Stomach (tissue), 4 donors: ENCODE measurements around the gene SEMA3D.

Experiments used
- EP300 ChIP-seq: sonication (generic); formaldehyde crosslinking; IDR thresholded peaks from one replicate; pipeline ENCODE4 v1.6.1; 2017; ENCODE audit warnings: antibody characterized with exemption
- POLR2A ChIP-seq, 4 donors: fragments of 450-650 bp; IDR thresholded peaks; one replicate each; pipeline ENCODE4 v1.6.1; 2016; ENCODE audit warnings: antibody characterized with exemption in 4 of 4, control low read depth in 2 of 4, mild to moderate bottlenecking in 1 of 4, moderate library complexity in 1 of 4
- POLR2AphosphoS5 ChIP-seq, 3 donors: sonication (generic); formaldehyde crosslinking; IDR thresholded peaks; one replicate each; pipeline ENCODE4 v1.6.1; 2016; ENCODE audit warnings: antibody characterized with exemption in 3 of 3
- TF ChIP-seq, protein P1 (sequence below), 7 experiments: fragments of 450-650 bp in 4 of 7; fragments of 200-600 bp in 3 of 7; sonication (generic) in 3 of 7; IDR thresholded peaks; one replicate each; pipeline ENCODE4 v1.5.1; 2016 to 2019; ENCODE audit warnings: antibody characterized with exemption in 7 of 7, control low read depth in 2 of 7, mild to moderate bottlenecking in 1 of 7

DNA sequence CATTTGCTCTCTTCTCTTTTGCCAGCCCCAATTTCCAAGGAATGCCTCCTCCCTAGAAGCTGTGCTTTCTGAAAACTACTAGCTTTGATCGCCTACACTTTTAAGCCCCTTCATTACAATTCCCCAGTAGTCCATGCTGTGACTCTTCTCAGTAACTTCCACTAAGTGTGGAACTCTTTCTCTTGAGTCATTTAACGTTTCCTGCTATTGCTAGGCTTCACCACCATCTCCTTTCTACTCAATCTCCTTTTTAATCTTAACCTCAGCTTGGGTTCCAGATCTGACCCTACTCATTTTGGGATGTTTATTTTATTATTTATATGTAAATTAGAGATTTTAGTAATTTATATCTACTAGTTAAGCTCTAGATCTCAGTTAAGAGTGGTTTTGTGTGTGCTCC, 14.4 kb upstream of the SEMA3D start:
- TF ChIP-seq, protein P1, sequence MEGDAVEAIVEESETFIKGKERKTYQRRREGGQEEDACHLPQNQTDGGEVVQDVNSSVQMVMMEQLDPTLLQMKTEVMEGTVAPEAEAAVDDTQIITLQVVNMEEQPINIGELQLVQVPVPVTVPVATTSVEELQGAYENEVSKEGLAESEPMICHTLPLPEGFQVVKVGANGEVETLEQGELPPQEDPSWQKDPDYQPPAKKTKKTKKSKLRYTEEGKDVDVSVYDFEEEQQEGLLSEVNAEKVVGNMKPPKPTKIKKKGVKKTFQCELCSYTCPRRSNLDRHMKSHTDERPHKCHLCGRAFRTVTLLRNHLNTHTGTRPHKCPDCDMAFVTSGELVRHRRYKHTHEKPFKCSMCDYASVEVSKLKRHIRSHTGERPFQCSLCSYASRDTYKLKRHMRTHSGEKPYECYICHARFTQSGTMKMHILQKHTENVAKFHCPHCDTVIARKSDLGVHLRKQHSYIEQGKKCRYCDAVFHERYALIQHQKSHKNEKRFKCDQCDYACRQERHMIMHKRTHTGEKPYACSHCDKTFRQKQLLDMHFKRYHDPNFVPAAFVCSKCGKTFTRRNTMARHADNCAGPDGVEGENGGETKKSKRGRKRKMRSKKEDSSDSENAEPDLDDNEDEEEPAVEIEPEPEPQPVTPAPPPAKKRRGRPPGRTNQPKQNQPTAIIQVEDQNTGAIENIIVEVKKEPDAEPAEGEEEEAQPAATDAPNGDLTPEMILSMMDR (IDR thresholded peaks at IDR 0.05) = no peak
- TF ChIP-seq POLR2AphosphoS5 (IDR thresholded peaks at IDR 0.05) = no peak
- no peak for TF ChIP-seq POLR2A (IDR thresholded peaks at IDR 0.05)
- no peak for TF ChIP-seq EP300
